Putamen (tissue), 1 donor: ENCODE results near the gene RLF.

Experiments
- DNase-seq: peaks from one replicate; pipeline ENCODE4 v3.0.0-alpha.2; 2016; ENCODE audit warnings: low spot score

RLF gene

DNA sequence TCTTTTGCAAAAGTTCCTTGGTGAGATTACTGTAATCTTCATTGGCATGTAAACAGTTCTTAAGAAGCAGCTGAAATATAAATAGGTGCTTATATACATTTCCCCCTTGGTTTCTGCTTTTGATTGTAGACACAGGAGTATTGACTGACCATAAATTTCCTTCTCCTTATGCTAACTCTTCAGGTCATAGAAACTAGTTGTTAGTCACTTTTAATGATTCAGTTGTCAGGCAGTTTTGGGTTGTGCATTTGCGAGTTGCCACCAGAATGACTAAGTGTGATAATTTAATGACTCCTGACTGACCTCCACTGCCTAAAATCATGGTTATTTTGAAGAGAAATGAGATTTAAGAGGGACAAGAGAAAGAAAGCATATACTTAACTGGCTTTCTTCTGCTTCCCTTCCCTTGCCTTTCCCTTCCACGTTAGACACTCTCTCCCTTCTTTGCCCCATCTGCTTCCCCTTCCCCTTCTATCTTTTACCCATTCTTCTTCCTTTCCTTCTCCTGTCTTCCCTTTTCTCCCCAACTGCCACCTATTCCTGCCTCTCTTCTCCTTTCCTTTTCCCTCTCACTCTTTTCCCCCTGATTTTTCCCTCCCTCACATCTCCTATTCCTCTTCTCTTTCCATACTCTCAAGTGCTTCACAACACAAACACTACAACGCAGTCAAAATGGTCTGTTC is 109.1 kb downstream of the RLF start:
- DNase-seq = no peak

DNA sequence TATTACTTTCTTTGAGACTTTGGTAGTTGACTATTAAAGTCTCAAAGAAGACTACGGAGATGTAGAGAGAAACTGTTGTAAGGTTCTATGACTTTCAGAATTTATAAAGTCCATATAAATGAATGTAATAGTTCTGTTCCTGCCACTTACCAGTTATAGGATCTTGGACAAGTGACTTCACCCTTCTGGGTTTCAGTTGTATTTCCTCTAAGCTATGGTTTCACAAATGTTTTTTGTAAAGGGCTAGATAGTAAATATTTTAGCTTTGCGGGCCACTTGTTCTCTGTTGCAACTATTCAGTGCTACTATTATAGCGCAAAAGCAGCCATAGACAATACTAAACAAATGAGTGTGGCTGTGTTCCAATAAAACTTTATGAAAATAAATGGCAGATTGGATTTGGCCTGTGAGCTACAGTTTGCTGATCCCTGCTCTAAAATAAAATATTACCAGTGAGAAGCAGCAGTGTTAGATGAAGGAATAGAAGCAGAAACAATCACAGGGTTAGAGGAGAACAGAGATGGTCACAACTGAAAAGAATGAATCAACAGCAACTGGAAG is 111.5 kb downstream of the RLF start:
- no peak for DNase-seq

GRCh38 chr1:40273547-40274166 is 112.5 kb downstream of the RLF start:
- DNase-seq = no peak

DNA sequence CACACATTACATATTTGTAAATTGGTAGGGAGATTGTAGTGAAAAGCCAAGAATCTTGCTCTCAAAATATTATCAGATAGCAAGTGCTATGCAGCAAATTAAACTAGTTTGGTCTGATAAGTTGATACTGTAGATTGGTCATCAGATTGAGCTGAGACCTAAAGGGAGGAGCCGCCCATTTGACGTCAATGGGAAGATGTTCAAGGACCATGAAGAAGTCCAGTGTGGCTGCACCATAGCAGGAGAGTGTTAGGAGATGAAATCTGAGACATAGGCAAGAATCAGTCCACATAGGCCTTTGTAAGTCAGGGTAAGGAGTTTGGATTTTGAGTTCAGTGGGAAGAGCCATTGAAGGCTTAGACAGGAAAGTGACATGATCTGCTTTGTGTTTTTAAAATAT is 113.1 kb downstream of the RLF start:
- no peak for DNase-seq

GRCh38 chr1:40276122-40276521 is 114.9 kb downstream of the RLF start:
- no peak for DNase-seq

GRCh38 chr1:40281853-40282252 is 120.7 kb downstream of the RLF start:
- no peak for DNase-seq
